Measurements from ENCODE around the gene LMO2.
"Not testable (repeated sequence)": the region's sequence is repeated elsewhere in the genome, so short reads cannot be mapped to it uniquely, and the experiment has no call there.

LMO2 gene

GRCh38 chr11:33828604-33829429 is 63.1 kb downstream of the LMO2 start:
- no peak for FAIRE-seq
- no peak for DNase-seq (ENCODE audit: insufficient read length, low spot score)

- DNase-seq (ENCODE audit: insufficient read length, low spot score) (no peak), FAIRE-seq (no peak)
Measured at GRCh38 chr11:33827206-33827605, 64.7 kb downstream of the LMO2 start.

- FAIRE-seq: no peak
- no peak for DNase-seq (ENCODE audit: insufficient read length, low spot score)
Measured at GRCh38 chr11:33825854-33826560, 65.9 kb downstream of the LMO2 start.

GRCh38 chr11:33822981-33823380 is 68.9 kb downstream of the LMO2 start:
- FAIRE-seq; DNase-seq (ENCODE audit: insufficient read length, low spot score): not testable (repeated sequence)

- FAIRE-seq: no peak
- no peak for DNase-seq (ENCODE audit: insufficient read length, low spot score)
Measured at GRCh38 chr11:33819278-33820035, 72.4 kb downstream of the LMO2 start.
